22Rv1 (cell line): ENCODE results near the gene ELP6.
"Not testable (repeated sequence)": the region's sequence is repeated elsewhere in the genome, so short reads cannot be mapped to it uniquely, and the experiment has no call there.

Experiments
- H3K27ac ChIP-seq: fragments of 450-650 bp; 2 replicates; pipeline ENCODE4 v1.5.1; 2017
- ZFX ChIP-seq: fragments of 450-650 bp; IDR thresholded peaks from 2 replicates; pipeline ENCODE4 v1.6.1; 2017; ENCODE audit warnings: antibody characterized with exemption, borderline replicate concordance
- TF ChIP-seq, protein P1 (sequence below): fragments of 450-650 bp; IDR thresholded peaks from 2 replicates; pipeline ENCODE4 v1.5.1; 2017; ENCODE audit warnings: mild to moderate bottlenecking

The ELP6 gene

DNA sequence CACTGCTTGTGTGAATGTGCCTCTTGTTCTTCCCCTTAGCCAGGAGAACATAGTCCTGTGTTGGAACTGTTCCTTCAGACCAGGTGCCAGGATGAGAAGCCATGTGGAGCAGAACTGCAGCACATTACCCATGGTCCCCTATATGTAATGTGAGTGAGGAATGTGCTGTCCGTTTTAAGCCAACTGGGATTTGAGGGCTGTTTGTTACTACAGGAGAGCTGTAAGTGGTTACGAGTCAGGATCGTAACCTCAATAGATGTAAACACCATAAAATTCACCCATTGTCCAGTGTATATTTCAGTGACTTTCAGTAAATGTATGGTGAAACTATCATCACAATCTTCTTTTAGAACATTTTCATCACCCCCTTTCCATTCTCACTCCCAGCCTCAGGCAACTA lies 27.7 kb downstream of the ELP6 start:
- H3K27ac ChIP-seq, result no peak overlapping the region
- TF ChIP-seq ZFX, result no peak
- TF ChIP-seq, protein P1, sequence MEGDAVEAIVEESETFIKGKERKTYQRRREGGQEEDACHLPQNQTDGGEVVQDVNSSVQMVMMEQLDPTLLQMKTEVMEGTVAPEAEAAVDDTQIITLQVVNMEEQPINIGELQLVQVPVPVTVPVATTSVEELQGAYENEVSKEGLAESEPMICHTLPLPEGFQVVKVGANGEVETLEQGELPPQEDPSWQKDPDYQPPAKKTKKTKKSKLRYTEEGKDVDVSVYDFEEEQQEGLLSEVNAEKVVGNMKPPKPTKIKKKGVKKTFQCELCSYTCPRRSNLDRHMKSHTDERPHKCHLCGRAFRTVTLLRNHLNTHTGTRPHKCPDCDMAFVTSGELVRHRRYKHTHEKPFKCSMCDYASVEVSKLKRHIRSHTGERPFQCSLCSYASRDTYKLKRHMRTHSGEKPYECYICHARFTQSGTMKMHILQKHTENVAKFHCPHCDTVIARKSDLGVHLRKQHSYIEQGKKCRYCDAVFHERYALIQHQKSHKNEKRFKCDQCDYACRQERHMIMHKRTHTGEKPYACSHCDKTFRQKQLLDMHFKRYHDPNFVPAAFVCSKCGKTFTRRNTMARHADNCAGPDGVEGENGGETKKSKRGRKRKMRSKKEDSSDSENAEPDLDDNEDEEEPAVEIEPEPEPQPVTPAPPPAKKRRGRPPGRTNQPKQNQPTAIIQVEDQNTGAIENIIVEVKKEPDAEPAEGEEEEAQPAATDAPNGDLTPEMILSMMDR, result no peak

DNA sequence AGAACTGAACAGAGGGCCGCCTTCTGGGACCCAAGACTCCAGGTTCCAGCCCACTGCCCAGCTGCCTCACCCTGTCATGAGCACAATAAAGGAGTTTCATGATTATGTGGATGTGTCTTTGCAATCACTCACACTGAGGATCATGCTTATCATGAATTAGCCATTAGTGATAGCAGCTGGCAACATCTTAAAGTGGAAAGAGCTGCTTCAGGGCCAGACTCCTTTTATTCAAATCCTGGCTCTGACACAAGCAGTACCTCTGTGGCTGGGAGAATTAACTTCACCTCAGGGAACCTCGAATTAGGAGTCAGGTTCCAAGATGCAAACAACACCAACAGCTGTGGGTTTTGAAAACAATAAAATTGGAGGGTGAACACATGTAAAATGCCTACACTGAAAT lies 31.1 kb downstream of the ELP6 start:
- TF ChIP-seq, protein P1, result no peak
- TF ChIP-seq ZFX, result no peak
- no peak overlapping the region for H3K27ac ChIP-seq

DNA sequence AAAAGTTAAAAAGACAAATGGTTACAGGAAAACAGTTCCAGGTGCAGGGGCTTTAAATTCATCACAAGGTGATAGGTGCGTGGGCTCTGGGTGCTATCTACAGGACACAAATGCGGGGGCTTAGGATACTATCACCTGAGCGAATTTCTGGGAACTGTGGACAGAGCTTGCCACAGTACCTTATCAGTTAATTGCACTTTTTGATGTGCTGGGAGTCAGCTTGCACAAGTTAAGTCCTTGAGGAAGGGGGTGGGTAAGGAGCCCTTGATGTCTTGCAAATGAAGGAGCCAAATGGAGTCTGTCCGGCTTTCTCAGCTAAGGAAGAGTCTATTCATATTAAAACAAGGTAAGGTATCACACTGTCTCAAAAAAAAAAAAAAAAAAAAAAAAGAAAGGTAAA lies 31.7 kb downstream of the ELP6 start:
- H3K27ac ChIP-seq, result not testable (repeated sequence)

DNA sequence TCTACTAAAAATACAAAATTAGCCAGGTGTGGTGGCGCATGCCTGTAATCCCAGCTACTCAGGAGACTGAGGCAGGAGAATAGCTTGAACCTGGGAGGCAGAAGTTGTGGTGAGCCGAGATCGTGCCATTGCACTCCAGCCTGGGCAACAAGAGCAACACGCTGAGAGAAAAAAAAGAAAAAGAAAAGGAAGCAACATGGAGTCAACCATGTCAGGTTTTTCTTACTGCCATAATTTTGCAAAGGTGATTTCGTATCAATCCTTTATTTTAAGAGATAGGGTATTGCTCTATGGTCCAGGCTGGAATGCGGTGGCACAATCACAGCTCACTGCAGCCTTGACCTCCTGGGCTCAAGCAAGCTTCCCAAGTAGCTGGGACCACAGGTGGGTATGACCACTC lies 33.2 kb downstream of the ELP6 start:
- not testable (repeated sequence) for H3K27ac ChIP-seq

DNA sequence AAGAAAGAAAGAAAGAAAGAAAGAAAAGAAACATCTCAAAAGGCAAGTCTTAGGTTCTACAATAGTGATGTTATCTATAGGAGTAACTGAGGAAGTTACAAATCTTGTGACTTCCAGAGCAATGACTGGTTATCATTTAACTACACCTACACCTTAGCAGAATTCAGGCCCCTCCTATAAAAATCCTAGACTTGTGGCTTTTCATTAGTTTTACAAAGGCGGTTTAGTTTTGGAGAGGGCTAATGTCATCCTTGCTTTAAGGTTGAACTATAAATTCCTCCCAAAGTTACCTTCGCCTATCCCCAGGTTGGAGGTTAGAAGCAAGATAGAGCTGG lies 33.7 kb downstream of the ELP6 start:
- TF ChIP-seq, protein P1, result no peak
- no peak for TF ChIP-seq ZFX
- H3K27ac ChIP-seq, result no peak overlapping the region

DNA sequence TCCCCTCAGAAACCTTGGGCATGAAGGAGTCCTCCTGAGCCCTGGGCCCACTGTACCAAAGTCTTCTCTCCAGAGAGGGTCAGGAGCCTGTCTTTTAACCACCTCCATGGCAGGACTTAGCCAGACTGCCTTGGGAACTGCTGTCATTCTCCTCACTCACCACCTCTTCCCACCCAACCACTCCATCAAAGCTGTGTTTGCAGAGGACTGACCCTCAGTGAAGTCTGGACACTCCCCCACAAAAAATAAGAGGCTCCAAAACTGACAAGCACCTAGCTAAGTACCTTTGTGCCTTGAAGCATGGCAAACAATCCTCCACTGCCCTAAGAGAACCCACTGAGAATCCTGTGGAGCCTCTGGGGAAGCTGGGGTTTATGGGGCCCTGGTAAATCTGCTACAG lies 35.5 kb downstream of the ELP6 start:
- no peak for TF ChIP-seq ZFX
- TF ChIP-seq, protein P1, result no peak
- H3K27ac ChIP-seq, result no peak overlapping the region

DNA sequence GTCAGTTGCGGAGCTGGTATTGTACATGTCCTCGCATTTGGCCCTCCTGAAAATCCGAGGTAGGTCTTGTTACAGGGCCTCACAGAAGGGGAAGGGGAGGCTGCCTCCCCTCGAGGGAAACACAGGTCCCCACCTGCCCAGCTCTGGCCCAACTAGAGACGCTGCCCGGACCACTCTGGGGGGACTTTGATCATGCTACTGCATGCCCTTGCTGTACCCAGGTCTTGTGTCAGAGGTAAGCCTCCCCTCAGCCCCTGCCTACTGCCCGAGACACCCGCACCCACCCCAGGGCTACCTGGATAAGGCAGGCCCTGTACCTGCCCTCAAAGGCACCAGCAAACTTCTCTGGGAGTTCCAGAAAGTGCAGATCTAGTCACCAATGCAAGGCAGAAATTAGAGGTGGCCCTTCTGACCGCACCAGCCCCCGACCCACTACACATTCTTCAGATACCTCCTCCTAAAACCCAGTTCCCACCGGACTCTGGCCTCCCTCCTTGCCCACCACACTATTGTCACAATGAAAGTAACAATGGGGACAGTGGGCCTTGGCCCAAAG lies 36.8 kb downstream of the ELP6 start:
- peak overlapping the region; percentile 83 for H3K27ac ChIP-seq
- no peak for TF ChIP-seq ZFX
- TF ChIP-seq, protein P1, result no peak

DNA sequence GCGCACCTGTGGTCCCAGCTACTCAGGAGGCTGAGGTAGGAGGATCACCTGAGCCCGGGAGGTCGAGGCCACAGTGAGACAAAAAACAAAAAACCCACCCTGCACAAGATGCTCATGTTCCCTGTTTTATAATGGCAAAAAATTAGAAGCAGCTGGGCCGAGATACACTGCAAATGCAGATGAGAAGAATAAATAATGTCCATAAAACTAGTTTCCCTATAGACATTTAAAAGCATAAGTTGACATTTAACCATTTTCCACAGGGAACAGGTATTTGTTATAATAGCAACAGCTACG lies 37.2 kb downstream of the ELP6 start:
- TF ChIP-seq, protein P1, result no peak
- TF ChIP-seq ZFX, result no peak
- H3K27ac ChIP-seq, result peak overlapping the region; percentile 83
